Anterior cingulate cortex (tissue), 58 donors: Measurements from ENCODE around the gene KIAA1671.

ENCODE experiments used
- DNase-seq, 58 donors: peaks; one replicate each; lab custom pipeline; 2025; lab: John Stamatoyannopoulos, UW

KIAA1671 gene

GRCh38 chr22:25083056-25083806 is 130.7 kb downstream of the KIAA1671 start:
- DNase-seq: no peak

DNA sequence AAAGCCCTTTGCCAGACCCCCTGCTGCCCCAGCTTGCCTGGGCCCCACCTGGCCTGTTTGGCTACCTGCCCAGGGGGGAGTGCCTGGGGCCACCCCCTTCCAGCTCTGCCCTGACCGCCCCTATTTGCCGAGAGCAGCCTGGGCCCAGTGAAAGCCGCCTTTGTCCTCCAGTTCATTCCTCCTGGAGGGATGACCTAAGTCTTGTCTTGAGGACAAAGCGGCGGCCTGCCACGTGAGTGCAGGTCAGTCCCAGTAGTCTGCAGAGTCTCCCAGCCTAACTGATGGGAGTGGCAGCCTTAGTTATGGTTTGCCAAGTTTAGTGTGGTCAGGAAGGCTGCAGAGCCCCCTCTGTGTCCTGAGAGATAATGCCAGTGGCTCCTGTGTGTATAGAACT is 131.3 kb downstream of the KIAA1671 start:
- peak in 18 of 58 donors; percentile 13 to 64 (median 28) for DNase-seq

GRCh38 chr22:25084405-25085107 is 132.0 kb downstream of the KIAA1671 start:
- no peak for DNase-seq

DNA sequence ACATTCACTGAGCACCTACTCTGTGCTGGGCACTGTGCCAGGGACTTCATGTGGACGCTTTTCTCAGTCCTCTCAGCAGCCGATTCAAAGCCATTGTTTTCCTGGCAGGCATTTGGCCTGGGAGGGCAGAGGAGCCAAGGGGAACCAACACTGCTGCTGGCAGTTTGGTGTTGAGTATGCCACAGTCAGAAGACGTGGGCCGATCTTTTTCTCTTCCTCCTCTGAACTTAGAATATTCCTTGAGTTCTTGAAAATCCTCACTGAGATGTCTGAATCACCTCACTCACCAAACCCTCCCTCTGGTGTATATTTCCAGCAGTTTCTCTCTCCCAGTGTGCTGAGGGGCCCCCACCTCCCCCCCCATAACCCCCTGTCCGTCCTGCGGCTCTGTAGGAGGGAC is 132.6 kb downstream of the KIAA1671 start:
- DNase-seq: peak in 2 of 58 donors; percentile 17 to 28

GRCh38 chr22:25085930-25086901 is 133.7 kb downstream of the KIAA1671 start:
- DNase-seq: no peak

- no peak for DNase-seq
These were observed 134.4 kb downstream of the KIAA1671 start for GRCh38 chr22:25086902-25087282.

DNA sequence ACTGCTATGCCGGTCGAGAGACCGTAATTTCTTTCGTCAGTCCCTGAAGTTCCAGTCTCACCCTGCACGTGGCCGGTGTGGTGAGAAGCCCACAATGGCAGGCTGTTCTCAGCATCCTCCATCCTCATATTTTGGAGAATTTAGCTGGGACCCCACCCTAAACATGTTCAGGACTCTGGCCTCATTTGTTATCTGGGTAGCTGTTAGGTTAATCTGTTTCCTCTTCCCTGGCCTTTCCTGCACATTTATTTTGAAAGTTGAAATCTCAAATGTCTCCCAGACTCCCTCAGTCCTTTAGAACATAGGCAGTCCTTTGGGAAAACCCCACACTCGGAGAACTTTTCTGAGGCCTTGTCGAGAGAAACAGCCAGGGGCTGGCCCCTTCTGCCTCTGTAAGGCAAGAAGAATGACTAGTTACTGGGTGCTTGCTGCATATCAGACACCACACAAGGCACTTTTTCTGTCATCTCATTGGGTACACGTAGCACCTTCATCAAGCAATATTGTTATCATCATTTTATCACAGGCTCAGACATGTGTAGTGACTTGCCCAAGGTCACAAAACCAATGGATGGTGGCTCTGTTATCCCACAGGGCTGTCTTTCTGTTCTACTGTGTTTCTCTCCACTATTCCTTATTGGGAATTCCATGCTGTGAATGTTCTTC is 137.8 kb downstream of the KIAA1671 start:
- no peak for DNase-seq

GRCh38 chr22:25091458-25091857 is 138.9 kb downstream of the KIAA1671 start:
- peak in 11 of 58 donors; percentile 2 to 57 (median 29) for DNase-seq

- peak in 1 of 58 donors; percentile 22 for DNase-seq
These were observed 139.6 kb downstream of the KIAA1671 start for GRCh38 chr22:25092119-25092518.

DNA sequence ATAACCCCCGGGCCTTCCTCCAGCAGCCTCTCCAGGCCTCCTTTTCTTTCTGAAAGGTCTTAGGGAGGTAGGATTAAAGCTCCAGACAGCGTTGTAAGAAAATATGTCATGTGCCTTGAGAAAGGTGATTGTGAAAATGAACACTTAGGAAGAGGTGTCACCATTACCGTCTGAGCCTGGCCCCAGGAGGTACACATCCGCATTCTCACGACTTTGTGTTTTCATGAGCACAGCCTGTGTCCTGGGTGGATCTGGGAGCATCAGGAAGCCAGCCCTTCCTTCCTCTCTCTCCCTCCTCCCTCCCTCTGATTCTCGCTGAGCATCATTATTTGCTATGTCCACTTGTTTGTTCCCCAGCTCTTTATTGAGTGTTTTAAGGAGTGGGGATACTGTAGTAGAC is 142.1 kb downstream of the KIAA1671 start:
- no peak for DNase-seq

GRCh38 chr22:25095869-25096268 is 143.4 kb downstream of the KIAA1671 start:
- peak in 7 of 58 donors; percentile 15 to 67 (median 24) for DNase-seq

- no peak for DNase-seq
These were observed 144.3 kb downstream of the KIAA1671 start for GRCh38 chr22:25096638-25097405.

DNA sequence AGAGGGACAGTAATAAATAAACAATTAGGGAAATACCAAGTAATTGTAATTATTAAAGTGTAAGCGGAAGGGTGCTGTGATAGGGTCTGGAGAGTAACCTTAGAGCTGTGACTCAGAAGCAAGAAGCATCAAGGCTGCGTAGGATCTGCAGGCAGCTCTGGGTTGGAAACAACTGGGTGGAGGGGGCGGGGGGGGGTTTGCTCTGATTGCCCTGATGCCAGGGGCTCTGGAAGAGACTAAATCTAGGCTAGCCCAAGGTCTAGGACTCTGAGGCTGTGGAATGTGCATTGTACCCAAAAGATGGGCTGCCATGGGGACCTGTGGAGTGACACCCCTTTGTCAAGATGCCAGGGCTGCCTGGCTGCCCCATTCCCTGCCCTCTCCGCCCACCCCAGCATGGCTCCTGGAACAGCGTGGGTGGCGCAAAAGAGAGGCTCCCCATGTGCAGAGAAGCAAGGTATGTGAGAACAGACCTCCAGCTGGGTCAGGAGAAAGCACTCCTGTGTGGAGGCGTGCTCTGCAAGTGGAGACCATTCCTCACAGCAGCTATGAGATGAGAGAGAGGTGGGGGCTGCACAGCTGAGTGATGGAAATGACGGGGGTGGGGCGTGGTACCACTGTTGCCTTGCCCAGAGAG is 146.0 kb downstream of the KIAA1671 start:
- DNase-seq: peak in 2 of 58 donors; percentile 40 to 46

DNA sequence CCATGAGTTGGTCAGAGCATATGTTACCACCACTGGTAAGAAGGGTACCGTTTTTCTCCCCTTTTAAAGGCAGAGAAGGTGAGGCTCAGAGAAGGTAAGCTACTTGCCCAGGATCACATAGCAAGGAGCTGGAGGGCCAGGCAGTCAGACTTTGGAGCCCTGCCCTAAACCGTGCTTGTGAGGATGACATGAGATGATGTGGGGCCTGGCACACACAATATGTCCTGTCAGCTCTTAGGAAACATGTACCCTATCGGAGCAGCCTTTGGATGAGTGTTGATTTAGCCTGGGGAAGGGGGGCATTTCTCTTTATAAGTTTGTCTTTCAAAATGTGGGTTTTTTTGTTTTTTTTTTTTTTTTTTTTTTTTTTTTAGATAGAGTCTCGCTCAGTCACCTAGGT is 146.7 kb downstream of the KIAA1671 start:
- no peak for DNase-seq

- no peak for DNase-seq
These were observed 147.9 kb downstream of the KIAA1671 start for GRCh38 chr22:25100402-25100801.

GRCh38 chr22:25100948-25101347 is 148.4 kb downstream of the KIAA1671 start:
- no peak for DNase-seq

DNA sequence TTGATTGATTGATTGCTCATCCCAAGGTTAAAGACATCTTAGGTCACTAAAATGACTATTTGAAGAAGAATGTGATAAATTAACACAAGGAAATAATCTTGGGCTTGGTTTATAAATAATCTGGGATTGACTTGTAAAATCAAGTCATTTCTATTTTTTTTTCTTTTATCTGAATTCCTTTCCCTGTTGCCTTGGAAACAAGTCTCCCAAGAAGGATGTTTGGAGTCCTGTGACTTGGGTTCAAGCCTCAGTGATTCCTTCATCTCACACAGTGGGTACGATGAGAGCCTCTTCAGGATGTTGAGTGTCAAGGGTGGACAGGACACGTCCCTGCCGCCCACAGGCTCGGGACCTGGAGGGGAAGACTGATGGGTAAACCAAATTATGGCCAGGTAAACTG is 149.0 kb downstream of the KIAA1671 start:
- no peak for DNase-seq

- no peak for DNase-seq
These were observed 149.5 kb downstream of the KIAA1671 start for GRCh38 chr22:25101986-25102385.

DNA sequence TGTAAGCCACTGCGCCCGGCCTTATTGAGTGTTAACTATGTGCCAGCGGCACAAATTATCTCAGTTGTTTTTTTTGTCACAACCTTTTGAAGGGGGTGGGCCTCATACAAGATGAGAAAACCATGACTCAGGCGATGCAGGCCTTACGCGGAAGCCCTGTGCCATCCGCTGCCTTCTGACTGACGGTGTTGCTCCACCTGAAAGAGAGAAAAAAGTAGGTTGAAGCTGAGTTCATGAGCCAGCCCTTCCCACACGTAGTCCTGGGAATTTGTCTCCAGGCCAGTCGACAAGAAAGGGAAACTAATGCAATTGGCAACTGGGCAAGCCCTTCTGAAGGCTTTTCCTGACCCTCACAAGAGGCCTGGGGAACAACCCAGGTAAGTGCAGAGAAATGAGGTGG is 150.2 kb downstream of the KIAA1671 start:
- DNase-seq: no peak
